Activated CD4-positive, alpha-beta T cell treated with anti-CD3 and anti-CD28 coated beads for 1 hour (primary cell): Measurements from ENCODE around the gene DBI.
"Not testable (repeated sequence)": the region's sequence is repeated elsewhere in the genome, so short reads cannot be mapped to it uniquely, and the experiment has no call there.

ENCODE experiments used
- DNase-seq: peaks from one replicate; pipeline ENCODE4 v3.0.0-alpha.2; 2020

DBI gene

DNA sequence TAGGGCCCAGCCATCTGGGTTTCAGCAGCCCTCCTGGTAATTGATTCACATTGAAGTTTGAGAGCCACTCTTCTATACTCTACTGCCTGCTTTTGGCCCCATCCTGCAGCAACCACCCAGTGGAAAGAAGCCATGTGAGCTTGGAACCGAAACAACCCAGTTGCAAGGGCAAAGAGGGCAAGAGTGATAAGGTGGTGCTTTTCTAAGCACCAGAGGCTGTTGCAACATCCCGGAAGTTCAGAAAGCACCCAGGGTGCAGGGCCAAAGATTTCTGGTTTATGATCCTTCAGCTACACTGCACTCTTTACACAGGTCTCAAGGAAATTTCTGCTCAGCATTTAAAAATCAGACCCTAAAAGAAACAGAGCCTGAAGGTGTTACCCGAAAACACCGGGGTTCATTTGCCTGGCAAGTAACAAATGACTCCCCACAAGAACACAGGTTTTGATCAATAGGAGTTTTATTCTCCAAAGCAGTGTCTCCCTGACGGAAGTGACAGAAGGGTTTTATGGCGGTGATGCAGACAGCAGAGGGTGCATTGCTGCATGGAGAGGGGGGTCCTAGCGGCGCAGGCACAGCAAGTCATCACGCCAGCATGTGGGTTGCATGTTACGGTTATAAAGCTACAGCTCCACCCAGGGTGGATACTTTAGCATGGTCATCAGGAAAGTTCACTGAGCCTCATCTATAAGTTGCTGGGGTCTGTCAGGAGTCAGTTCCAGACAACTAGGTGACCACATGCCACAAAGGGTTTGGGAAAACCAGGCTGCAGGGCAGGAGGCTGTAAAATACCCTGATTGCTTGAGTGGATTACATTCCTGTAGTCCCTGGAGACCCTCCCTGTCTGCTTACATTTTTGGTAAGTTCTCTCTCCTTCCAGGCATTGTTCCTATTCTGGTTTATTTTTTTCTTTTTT, 36.1 kb downstream of the DBI start:
- DNase-seq = no peak

DNA sequence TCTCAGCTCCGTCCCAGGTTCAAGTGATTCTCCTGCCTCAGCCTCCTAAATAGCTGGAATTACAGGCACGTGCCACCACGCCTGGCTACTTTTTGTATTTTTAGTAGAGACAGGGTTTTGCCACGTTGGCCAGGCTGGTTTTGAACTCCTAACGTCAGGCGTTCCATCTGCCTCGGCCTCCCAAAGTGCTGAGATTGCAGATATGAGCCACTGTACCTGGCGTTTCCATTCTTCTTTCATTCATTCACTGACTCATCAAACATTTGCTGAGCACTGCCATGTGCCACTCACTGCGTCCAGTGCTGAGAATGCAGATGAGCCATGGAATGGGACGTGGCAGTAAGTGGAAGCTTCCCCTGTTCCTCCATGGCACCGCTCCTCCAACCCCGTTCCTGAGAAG, 36.8 kb downstream of the DBI start:
- not testable (repeated sequence) for DNase-seq

DNA sequence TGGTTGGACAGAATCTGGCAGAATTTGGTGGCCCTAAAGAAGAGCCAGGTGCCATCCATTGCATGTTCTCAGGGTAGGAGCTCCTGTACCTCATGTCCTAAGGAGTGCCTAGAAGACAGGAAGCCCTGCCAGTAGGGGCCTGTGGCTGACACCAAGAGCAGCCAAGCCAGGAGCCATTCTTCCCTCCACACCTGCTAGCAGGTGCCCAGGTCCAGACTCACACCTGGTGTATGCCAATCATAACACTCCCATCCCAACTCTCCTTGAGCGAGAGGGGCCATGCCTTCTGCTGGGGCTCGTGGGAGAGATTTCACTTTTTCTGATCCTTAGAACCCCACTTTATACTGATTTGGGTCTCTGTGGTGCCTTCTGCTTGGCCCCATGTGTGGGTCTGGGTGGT, 38.4 kb downstream of the DBI start:
- DNase-seq = no peak

GRCh38 chr2:119407430-119408220, 40.8 kb downstream of the DBI start:
- no peak for DNase-seq

DNA sequence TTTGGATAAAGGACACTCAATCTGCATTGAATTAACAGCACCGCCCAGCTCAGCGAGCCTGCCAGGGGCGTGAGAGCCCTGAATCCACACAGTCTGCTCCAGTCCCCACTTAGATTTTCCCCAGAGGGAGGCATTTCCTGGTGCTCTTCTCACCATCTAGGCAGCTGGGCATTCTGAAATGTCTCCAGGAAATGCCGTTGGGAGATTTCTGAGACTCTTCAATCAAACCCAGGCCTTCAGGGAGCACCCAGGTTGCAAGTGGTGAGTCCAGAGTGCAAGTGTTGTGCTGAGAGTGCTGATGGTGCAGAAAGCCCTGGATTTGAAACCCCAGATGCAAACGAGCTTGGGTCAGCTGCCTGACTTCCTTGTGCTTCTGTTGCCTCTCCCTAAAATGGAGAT, 41.4 kb downstream of the DBI start:
- no peak for DNase-seq

- no peak for DNase-seq
Observed at GRCh38 chr2:119409506-119409905, 42.7 kb downstream of the DBI start.

DNA sequence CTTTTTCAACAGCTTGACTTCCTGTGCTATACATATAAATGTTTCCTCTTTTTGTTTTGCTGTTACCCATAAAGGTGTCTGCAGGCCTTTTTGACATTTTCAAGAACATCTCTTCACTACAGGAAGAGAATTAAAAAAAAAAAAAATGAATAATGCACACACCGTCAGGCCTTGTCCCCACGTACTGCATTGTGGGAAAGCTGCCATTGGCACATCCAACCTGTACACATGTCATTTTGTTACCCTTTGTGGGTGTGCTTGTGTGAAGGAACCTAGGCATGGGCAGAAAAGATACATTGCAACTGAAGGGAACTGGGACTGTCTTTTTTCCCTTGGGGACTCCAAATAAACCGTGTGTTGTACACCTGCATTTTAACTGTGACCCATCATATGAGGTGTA, 48.1 kb downstream of the DBI start:
- DNase-seq = no peak

- DNase-seq = no peak
Observed at GRCh38 chr2:119415630-119416029, 48.9 kb downstream of the DBI start.

- DNase-seq = no peak
Observed at GRCh38 chr2:119416299-119416923, 49.6 kb downstream of the DBI start.

- DNase-seq = no peak
Observed at GRCh38 chr2:119417908-119418307, 51.1 kb downstream of the DBI start.

DNA sequence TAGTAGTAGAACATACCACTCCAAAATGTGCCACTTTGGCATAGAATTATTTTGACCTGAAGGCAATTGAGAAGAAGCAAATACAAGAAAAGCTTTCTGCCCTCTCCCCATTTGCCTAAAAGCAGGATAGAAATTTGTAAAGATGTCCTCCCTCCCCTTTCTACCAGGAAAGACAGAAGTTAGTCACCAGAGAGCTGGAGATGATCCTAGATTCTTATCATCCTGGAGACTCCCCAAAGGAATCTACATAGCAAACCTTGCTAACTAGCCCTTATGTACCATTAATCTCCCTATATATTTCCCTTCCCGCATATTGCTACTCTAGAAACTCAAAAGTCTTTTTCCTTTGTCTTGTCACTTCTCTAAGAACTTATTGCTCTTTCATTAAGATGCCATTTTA, 52.3 kb downstream of the DBI start:
- no peak for DNase-seq

GRCh38 chr2:119419803-119420508, 53.2 kb downstream of the DBI start:
- no peak for DNase-seq

DNA sequence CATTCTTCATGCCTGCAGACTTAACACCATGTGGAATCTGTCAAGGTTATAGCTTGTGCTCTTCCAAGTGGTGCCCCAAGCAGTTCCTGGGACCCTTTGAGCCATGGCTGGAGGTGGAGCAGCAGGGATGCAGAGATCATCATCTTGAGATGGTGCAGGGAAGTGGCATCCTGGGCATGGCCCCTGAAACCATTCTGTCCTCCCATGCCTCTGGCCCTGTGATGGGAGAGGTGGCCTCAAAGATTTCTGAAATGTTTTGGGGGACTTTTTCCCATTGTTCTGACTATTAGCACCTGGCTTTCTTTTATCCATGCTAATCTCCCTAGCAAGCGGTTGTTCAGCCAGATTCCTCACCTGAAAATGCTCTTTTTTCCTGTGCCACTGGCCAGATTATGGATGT, 54.5 kb downstream of the DBI start:
- no peak for DNase-seq

GRCh38 chr2:119421741-119422140, 55.0 kb downstream of the DBI start:
- no peak for DNase-seq
